Vagina (tissue), 2 donors: ENCODE results near the gene OR8B4. TPM values are rescaled to one million over a fixed set of nuclear protein-coding genes. Genes with fewer than 3 reads are reported as not detected.

Source experiments
- DNase-seq, 2 donors: peaks; one replicate each; pipeline ENCODE4 v3.0.0-alpha.2; 2017; ENCODE audit errors: extremely low spot score in 2 of 2
- H3K27ac ChIP-seq: fragments of 200-600 bp; sonication (generic); one replicate; pipeline ENCODE4 v1.5.1; 2019
- H3K27me3 ChIP-seq: fragments of 200-600 bp; sonication (generic); one replicate; pipeline ENCODE4 v1.5.1; 2019
- H3K36me3 ChIP-seq, 2 donors: fragments of 200-600 bp; sonication (generic); one replicate each; pipeline ENCODE4 v1.5.1; 2017 to 2019
- H3K4me1 ChIP-seq: fragments of 200-600 bp; sonication (generic); one replicate; pipeline ENCODE4 v1.5.1; 2019
- H3K4me3 ChIP-seq, 2 donors: fragments of 200-600 bp; sonication (generic); 1 replicate in 1 of 2; 2 replicates in 1 of 2; pipeline ENCODE4 v1.5.1; 2016 to 2019
- H3K9me3 ChIP-seq: fragments of 200-600 bp; sonication (generic); one replicate; pipeline ENCODE4 v1.5.1; 2019
- CTCF ChIP-seq, 3 experiments: fragments of 450-650 bp in 2 of 3; fragments of 200-600 bp in 1 of 3; sonication (generic) in 1 of 3; IDR thresholded peaks; one replicate each; pipeline ENCODE4 v1.5.1; 2017 to 2019; ENCODE audit warnings: antibody characterized with exemption in 3 of 3, mild to moderate bottlenecking in 2 of 3, moderate library complexity in 2 of 3
- POLR2A ChIP-seq, 2 donors: fragments of 450-650 bp; IDR thresholded peaks; one replicate each; pipeline ENCODE4 v1.6.1; 2017; ENCODE audit warnings: antibody characterized with exemption in 2 of 2, mild to moderate bottlenecking in 2 of 2, moderate library complexity in 2 of 2
- POLR2AphosphoS5 ChIP-seq, 2 donors: sonication (generic); formaldehyde crosslinking; IDR thresholded peaks; one replicate each; pipeline ENCODE4 v1.9.0; 2017; ENCODE audit warnings: antibody characterized with exemption in 2 of 2, mild to moderate bottlenecking in 2 of 2, low read depth in 1 of 2; ENCODE audit not compliant: insufficient read depth in 1 of 2
- intact Hi-C: fragments of 100-400 bp; cut with DNase I; formaldehyde crosslinking; loops from one replicate; pipeline ENCODE4 v1.15.1; 2023
- total RNA-seq: library from RNA; depleted of rRNA; stranded (reverse); fragments of >200 nt; gene quantifications from one replicate; pipeline ENCODE4 v1.2.3, GENCODE V29; 2016

OR8B4 gene
- total RNA-seq, 1 donor from 2014 or later = not detected

- Histone ChIP-seq H3K27me3 (no peaks in the 10 kb centered on the region), H3K4me1 (no peaks in the 10 kb centered on the region), H3K9me3 (no peaks in the 10 kb centered on the region), H3K36me3 (no peaks in the 10 kb centered on the region), H3K27ac (no peak overlapping the region), H3K4me3 (no peak overlapping the region)
- TF ChIP-seq CTCF (IDR thresholded peaks at IDR 0.05) (no peak), POLR2A (IDR thresholded peaks at IDR 0.05) (no peak), POLR2AphosphoS5 (IDR thresholded peaks at IDR 0.05; ENCODE audit: insufficient read depth in 1 of 2, low read depth in 1 of 2) (no peak)
- intact Hi-C loops = no loop called here
- no peak for DNase-seq
Measured at GRCh38 chr11:124376280-124376679, 48.4 kb downstream of the OR8B4 start.

Other genes starting within 250 kb of the OR8B4 start
- gene OR10D3, start 241.5 kb downstream of the OR8B4 start, total RNA-seq = not detected
- gene OR8G1, start 183.8 kb downstream of the OR8B4 start, total RNA-seq = not detected
- not detected for gene OR8G5, start 168.5 kb downstream of the OR8B4 start, total RNA-seq
- gene OR8D1, start 110.9 kb downstream of the OR8B4 start, total RNA-seq = not detected
- not detected for gene OR8D2, start 104.7 kb downstream of the OR8B4 start, total RNA-seq
- not detected for gene OR8B2, start 40.4 kb downstream of the OR8B4 start, total RNA-seq
- not detected for gene OR8B3, start 25.8 kb downstream of the OR8B4 start, total RNA-seq
- gene OR8B8, start 20.8 kb upstream of the OR8B4 start, total RNA-seq = not detected
- not detected for gene OR8B12, start 118.8 kb upstream of the OR8B4 start, total RNA-seq
- not detected for gene OR8A1, start 145.1 kb upstream of the OR8B4 start, total RNA-seq
- gene PANX3, start 186.6 kb upstream of the OR8B4 start, total RNA-seq = not detected
- gene TBRG1, start 198.0 kb upstream of the OR8B4 start, total RNA-seq = 29.7 TPM
- 10.6 TPM for gene SIAE, start 248.9 kb upstream of the OR8B4 start, total RNA-seq
- 1.7 TPM for gene SPA17, start 249.0 kb upstream of the OR8B4 start, total RNA-seq